Measurements from ENCODE around the gene PKP1.

Gene PKP1

GRCh38 chr1:201281573-201281972, 1.7 kb upstream of the PKP1 start:
- peak; percentile 49 for DNase-seq (ENCODE audit: low read depth, low spot score)

GRCh38 chr1:201282216-201282615, 1.1 kb upstream of the PKP1 start:
- no peak for DNase-seq (ENCODE audit: low read depth, low spot score)

GRCh38 chr1:201283836-201284553, 689 bp downstream of the PKP1 start:
- DNase-seq (ENCODE audit: low read depth, low spot score): no peak

GRCh38 chr1:201284636-201285035, 1.3 kb downstream of the PKP1 start:
- DNase-seq (ENCODE audit: low read depth, low spot score): no peak

- no peak for DNase-seq (ENCODE audit: low read depth, low spot score)
Measured at GRCh38 chr1:201285846-201286245, 2.5 kb downstream of the PKP1 start.

DNA sequence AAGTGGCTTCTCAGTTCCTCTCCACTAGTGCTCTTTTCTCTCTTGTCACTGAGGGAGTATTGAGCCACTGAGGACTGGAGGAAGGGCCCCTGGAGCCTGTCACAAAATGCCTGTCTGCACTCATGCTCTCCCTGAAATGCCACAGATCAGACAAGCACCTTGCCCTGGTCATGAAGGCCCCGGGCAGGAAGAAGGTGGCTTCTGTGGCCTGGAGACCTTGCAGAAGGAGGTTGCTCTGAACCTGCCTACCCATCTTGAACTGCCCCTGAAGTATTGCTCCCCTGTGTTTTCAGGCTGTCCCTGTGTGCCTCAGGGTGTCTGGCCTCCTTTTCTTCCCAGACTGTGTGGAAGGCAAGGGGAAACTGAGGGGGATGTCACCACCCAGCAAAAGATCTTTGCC, 3.1 kb downstream of the PKP1 start:
- DNase-seq (ENCODE audit: low read depth, low spot score): no peak

GRCh38 chr1:201288007-201288406, 4.7 kb downstream of the PKP1 start:
- no peak for DNase-seq (ENCODE audit: low read depth, low spot score)

DNA sequence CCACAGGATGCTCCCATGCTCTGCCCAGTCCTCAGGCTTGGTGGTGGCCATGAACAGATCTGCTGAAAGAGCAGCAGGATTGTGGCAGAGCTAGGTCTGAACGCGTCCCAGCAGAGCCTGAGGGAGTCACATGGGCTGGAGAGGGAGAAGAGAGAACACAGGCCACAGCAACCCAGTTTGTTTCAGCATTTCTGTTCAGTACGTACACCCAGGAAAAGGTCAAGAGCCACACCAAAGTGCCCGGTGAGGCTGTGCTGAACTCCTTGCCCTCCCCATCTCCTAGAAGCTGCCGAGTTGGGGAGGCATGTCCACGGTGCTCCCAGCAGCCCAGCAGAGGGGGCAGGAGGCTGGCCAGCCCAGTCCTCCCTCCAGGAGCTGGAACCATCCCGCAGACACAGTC, 5.5 kb downstream of the PKP1 start:
- DNase-seq (ENCODE audit: low read depth, low spot score): no peak

DNA sequence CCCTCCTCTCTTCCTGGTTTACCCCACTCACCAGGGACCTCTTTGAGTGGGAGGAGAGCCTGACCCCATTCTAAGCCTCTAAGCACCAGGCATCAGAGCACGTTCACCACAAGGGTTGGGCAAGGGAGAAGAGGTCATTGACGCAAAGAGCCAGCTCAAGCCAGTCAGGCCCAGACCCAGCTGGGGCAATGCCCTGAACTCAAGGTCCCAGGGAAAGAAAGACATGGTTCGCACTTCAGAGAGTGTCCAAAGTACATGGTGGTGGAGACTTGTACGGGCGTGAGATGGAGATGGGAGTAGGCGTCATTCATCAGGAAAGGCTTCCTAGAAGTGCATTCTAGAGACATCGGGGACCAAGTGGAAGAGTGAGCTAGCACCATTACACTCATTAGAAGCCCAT, 7.2 kb downstream of the PKP1 start:
- no peak for DNase-seq (ENCODE audit: low read depth, low spot score)

- DNase-seq (ENCODE audit: low read depth, low spot score): no peak
Measured at GRCh38 chr1:201291916-201292315, 8.6 kb downstream of the PKP1 start.

DNA sequence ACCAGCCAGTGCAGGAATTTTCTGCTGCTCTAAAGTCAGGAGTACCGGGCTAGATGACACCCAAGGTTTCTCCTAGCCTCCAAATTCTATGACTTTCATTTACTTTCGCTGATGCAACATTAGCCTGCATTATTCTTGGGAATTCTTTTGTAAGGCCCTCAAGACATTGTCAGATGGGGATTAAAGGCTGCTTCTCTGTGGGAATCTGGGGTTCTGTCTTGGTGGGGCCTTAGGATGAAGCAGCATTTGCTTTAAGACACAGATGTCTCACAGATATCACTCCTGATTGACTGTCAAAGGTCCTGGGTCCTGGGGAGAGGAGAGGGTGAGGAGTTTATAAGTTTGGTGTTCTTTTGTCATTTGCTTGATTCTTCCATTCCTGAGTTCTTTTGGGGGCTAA, 11.6 kb downstream of the PKP1 start:
- no peak for DNase-seq (ENCODE audit: low read depth, low spot score)

DNA sequence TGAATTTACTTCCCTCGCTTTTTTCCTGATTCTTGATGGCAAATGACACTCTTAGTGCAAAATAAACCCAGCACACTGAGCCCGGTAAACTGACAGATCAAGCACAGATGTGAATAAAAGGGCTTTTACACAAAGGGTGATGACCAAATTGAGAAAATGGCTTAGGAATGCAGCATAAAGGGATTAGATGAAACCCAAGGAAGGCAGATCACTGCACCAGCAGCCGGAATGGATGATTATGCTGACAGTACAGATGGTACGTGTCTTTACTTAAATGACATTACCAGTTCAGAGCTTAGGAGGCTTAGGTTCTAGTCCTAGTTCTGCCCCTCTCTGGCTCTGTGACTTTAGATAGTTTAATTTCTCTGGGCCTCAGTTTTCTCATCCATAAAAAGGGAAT, 12.0 kb downstream of the PKP1 start:
- no peak for DNase-seq (ENCODE audit: low read depth, low spot score)

GRCh38 chr1:201295861-201296260, 12.6 kb downstream of the PKP1 start:
- DNase-seq (ENCODE audit: low read depth, low spot score): peak; percentile 71

DNA sequence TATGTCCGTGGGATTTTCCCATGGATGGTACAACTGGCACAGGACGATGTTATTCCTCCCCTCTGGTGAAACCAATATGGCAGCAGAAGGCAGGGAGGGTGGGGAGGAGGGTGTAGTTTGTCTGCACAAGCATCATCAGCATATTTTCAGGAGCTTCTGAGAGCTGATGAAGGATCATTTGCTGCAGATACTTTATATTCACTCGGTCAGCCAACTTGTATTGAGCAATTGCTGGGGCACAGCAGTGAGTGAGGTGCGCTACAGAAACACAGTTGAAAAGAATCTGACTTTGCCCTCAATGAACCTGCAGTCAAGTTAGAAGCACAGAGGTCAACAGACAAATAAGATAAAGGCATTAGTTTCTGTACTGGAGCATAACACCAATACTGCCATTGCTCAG, 13.0 kb downstream of the PKP1 start:
- DNase-seq (ENCODE audit: low read depth, low spot score): no peak

DNA sequence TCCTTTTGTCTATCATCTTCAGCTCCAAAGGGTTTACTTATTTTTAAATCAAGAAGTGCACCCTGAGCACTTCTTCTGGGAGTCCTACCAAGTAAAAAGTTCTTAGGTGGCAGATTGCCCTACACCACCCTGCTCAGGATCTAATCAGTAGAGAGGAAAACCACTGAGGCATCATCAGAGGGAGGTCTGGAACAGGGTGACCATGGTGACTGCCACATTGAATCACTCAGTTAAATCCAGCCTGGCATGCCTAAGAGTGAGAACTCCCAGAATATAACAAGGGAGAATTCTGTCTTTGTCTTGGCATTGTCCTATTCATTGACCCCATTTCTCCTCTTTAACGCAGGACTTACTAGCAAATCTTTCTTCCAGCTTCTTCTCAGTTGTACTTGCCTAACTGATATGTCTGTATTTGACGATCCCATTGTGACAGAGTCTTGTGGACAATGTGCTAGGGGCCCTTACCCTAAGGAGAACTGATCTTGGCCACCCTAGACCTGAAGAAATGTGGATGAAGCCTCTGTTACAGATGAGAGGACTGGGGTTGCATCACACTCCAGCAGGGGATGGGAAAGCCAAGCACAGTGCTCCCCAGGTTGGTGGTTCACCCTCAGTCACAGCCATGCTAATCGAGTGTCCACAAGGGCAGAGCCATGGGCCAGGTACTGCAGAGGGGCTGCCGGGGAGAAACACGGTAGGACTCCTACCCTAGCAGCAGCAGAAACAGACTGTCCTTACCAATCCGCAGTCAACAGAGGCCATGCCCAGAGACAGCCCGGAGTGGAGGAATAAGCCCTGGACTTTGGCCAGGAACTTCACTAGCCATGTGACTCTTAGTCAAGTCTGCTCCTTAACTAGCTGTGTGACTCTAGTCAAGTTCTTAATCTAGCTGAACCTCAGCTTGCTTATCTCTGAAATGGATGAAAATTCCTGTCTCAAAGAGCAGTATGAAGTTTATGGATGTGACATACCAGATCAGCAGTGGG, 15.4 kb downstream of the PKP1 start:
- no peak for DNase-seq (ENCODE audit: low read depth, low spot score)

DNA sequence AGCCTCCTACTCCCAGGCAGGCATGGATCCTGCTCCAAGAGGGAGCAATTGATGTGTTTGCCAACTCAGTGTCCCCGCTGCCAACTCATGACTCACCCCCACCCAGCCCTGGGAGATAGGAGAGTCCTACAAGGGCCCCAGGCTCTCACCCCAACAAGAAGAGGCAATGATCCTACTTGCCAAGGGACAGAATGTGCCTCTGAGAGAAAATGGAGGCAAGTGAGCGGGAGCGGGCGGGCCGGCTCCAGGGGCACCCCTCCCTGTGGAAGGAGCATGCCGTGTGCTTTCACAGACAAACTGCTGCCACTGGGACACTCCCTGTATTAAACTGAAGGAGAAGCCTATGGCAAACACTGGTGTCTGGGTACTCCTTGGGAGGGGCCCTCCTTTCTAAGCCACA, 16.7 kb downstream of the PKP1 start:
- DNase-seq (ENCODE audit: low read depth, low spot score): peak; percentile 61

DNA sequence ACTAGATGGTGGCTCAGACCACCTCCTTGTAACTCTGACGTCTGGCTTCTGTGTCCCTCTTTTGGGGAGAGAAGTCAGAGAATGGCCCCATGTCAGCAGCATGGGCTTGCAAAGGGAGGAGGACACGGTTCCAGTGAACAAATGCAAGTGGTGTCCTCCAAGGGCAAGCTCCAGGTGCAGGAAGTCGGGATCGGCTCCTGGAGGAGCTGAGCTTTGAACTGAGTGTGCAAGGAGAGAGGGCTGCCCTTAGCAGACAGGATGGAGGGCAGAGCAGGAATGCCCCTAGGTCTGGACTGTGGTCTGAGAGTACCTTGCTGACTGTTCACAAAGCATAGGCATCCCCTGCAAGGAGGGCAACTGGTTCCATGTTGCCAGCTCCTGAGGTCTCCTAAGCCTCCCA, 17.3 kb downstream of the PKP1 start:
- DNase-seq (ENCODE audit: low read depth, low spot score): no peak

GRCh38 chr1:201302163-201303152, 19.2 kb downstream of the PKP1 start:
- no peak for DNase-seq (ENCODE audit: low read depth, low spot score)

- DNase-seq (ENCODE audit: low read depth, low spot score): no peak
Measured at GRCh38 chr1:201304126-201304525, 20.8 kb downstream of the PKP1 start.

DNA sequence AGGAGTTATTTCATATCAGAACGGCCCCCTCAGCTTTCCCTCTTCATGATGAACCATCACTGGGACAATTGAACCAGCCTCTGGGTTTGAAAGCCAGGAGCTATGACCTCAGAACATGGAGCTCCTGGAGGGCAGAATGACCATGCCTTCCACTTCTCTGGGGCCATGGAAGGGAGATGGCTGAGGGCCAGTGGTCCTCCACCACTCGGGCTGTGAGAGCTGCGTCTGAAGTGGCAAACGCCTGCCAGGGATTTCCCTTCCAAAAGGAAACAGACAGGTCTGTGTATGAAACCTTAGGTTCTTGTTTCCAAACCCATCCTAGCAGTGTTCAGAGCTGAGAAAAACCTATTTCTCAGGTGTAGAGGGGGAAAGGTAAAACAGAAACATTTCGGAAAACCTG, 22.5 kb downstream of the PKP1 start:
- no peak for DNase-seq (ENCODE audit: low read depth, low spot score)

GRCh38 chr1:201307231-201307630, 23.9 kb downstream of the PKP1 start:
- no peak for DNase-seq (ENCODE audit: low read depth, low spot score)

Data from astrocyte of the hippocampus (primary cell).